ENCODE measurements around the gene ID3.

DNA sequence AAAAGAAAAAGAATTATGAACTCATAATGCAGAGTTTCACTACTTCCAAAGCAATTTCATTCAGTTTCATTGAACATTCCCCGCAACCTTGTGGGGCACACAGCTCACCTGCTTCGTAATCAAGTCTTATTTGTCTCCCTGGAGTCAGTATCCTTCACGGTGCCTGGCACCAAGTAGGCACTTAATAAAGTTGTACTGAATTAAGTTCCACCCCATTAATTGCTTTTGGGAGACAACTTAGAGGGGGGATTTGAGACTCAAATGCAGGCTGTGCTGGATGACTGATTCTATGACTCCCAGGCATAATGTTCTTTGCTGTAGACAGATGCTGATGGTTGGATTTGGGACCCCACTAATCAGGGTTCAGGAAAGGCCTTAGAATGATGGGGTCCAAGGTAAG lies 6.5 kb upstream of the ID3 start:
- TF ChIP-seq, protein P1, sequence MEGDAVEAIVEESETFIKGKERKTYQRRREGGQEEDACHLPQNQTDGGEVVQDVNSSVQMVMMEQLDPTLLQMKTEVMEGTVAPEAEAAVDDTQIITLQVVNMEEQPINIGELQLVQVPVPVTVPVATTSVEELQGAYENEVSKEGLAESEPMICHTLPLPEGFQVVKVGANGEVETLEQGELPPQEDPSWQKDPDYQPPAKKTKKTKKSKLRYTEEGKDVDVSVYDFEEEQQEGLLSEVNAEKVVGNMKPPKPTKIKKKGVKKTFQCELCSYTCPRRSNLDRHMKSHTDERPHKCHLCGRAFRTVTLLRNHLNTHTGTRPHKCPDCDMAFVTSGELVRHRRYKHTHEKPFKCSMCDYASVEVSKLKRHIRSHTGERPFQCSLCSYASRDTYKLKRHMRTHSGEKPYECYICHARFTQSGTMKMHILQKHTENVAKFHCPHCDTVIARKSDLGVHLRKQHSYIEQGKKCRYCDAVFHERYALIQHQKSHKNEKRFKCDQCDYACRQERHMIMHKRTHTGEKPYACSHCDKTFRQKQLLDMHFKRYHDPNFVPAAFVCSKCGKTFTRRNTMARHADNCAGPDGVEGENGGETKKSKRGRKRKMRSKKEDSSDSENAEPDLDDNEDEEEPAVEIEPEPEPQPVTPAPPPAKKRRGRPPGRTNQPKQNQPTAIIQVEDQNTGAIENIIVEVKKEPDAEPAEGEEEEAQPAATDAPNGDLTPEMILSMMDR (IDR thresholded peaks at IDR 0.05): no peak
- no peak for TF ChIP-seq EZH2 (IDR thresholded peaks at IDR 0.05)
- TF ChIP-seq EZH2phosphoT487 (IDR thresholded peaks at IDR 0.05): no peak

Data from neural progenitor cell (in vitro differentiated cells).